ENCODE measurements around the gene SPATA18. TPM values are rescaled to one million over a fixed set of nuclear protein-coding genes. Genes with fewer than 3 reads are reported as not detected.
A peak's percentile ranks its signal among the peaks of the same experiment; 100 is the strongest.

The SPATA18 gene, protein sequence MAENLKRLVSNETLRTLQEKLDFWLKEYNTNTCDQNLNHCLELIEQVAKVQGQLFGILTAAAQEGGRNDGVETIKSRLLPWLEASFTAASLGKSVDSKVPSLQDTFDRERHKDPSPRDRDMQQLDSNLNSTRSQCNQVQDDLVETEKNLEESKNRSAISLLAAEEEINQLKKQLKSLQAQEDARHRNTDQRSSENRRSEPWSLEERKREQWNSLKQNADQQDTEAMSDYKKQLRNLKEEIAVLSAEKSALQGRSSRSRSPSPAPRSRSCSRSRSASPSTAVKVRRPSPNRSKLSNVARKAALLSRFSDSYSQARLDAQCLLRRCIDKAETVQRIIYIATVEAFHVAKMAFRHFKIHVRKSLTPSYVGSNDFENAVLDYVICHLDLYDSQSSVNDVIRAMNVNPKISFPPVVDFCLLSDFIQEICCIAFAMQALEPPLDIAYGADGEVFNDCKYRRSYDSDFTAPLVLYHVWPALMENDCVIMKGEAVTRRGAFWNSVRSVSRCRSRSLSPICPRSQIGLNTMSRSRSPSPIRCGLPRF
- 1 to 10 TPM; 1.3 to 1.4 (median 1.3) TPM for polyA plus RNA-seq (ENCODE audit: insufficient read length in 3 of 3)

DNA sequence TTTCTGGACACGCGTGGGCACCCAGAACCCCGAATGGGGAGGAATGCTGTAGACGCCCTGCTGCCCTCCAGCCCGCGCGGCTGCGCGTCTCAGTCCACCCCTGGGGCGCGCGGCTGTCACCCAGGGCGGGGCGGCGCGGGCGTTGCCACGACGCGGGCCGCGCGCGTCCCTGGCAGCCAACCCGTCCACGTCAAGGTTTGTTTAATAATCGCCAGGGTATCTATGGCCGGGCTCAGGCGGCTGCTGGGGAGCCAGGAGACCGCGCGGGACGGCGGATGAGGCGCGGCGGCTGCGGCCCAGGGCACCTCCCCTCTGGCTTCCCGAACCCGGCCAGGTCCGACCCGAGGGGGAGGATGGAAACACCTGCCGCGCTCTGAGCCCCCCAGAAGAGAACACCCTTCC is at the start of gene SPATA18:
Gene SPATA18 (plus strand): TSS at position 92 of the 402 bp plus-strand sequence. CDS start 401 bp downstream, outside the sequence.
- no peak for DNase-seq (ENCODE audit: low read depth in 3 of 3, low spot score in 2 of 3)

DNA sequence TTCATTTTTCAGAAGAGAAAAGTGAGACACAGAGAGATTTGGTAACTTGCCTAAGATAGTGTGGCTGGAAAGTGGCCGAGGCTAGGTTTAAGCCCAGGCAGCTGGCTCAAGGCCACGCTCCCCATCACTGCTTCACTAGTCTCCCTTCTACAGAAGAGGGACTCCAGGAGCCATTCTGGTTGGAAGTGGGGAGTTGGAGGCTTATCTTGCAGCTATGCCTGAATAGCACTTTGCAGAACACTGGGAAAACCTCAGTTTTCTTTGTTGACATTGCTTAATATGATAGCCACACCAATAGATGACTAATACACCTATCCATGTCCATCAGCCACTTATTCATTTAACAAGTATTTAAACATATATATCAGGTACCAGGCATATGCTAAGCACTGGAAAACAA is 49.5 kb upstream of the SPATA18 start:
- no peak for DNase-seq (ENCODE audit: low read depth in 3 of 3, low spot score in 2 of 3)

DNA sequence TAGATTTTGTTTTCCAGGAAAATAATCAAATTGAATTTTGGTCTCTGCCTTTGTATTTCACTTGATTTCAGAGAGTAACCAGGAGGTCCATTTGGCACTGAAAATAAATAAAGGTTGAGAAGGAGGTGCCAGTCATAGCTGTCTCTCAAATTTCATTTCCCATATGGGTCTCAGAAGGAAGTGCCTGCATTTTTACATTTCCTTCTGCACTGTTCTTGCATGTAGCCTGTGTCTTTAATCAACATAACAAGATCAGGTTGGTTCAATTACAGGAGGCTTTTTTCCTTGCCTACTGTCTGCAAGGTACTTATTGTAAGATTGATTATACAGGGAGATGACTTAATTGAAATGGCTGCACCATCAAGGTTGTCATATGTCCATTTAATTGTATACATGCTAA is 46.7 kb upstream of the SPATA18 start:
- DNase-seq (ENCODE audit: low read depth in 3 of 3, low spot score in 2 of 3), result no peak

DNA sequence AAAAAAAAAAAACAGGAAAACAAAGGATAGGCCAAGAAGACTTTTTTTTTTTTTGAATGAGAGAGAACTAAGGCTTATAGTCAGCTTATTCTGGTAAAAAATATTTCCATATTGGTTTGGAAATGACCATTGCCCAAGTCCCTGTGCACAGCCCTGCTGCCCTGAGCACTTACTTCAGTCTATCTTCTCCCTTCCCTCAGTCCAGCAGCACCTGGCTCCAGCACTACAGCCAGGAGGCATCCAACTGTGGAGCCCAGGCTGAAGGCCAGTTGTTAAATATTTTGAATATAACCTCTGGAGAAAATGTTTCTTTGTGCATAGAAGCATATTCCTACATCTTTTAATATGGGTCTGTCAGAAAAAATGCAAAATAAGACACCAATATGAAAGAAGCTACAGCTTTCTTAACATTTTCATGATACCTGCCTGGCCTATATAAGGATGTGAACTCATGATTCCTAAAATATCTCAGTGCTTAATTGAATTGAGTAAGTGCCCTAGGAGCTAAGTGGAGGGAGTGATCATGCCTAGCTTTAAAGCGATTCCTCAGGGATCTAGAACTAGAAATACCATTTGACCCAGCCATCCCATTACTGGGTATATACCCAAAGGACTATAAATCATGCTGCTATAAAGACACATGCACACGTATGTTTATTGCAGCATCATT is 45.4 kb upstream of the SPATA18 start:
- no peak for DNase-seq (ENCODE audit: low read depth in 3 of 3, low spot score in 2 of 3)

DNA sequence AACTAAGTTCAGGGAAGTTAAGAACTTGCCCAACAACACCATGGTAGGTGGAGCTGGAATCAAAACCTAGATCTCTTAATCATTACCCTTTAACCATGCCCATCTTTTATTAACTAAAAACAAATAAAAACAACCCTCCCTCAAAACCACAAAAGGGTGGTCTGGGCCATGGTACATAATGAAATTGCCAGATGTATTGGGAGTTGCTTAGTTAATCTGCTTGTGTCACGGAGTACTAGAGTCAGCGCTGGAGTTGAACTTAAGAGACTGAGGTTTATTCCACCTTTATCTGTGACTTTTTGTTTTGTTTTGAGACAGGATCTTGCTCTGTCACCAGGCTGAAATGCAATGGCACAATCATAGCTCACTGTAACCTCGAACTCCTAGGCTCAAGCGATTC is 44.2 kb upstream of the SPATA18 start:
- no peak for DNase-seq (ENCODE audit: low read depth in 3 of 3, low spot score in 2 of 3)

DNA sequence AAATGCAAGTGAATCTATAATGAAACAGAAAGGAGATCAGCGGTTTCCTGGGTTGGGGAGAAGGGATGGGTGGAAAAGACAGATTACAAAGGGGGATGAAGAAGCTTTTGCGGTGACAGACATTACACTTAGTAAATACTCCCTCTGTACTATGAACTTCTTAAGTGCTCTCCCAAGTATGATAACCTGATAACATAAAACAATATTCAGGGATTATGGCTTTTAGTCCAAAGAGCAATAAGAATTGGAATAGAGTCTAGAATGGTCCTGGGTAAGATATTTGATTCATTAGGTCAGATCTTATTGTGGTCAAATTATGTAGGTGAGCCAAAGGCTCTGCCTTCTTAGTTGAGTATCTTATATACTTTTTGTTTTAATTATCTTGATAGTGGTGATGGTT is 40.1 kb upstream of the SPATA18 start:
- no peak for DNase-seq (ENCODE audit: low read depth in 3 of 3, low spot score in 2 of 3)

DNA sequence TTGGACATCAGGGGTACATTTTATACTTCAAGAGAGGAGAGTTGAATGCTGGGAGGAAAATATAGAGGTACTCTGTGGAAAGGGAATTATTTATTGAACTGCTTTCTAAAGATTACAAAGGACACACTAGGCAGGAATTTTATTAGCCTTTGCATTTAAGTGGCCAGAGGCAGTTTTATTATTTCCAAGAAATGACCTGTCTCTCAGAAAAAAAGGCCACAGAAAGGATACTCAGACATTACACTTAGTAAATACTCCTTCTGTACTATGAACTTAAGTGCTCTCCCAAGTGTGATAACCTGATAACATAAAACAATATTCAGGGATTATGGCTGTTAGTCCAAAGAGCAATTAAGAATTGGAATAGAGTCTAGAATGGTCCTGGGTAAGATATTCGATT is 38.5 kb upstream of the SPATA18 start:
- no peak for DNase-seq (ENCODE audit: low read depth in 3 of 3, low spot score in 2 of 3)

DNA sequence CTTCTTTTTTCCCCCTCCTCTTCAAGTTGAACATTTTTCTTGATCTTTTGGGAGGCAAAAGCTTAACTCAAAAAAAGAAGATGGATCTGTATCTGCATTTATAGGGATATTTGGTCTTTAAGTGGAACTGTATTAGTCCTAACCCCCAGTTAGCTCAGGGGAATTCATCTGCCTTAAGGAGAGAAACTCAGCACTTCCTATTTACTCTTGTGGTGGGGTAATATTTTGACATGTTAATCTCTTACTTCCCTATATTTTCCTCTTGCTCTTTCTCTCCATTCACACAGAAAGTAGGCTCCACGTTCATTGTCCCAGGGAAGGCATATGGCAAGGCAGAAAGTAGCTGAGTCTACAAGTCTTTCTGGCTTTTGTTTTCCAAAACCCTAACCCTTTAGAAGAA is 36.2 kb upstream of the SPATA18 start:
- DNase-seq (ENCODE audit: low read depth in 3 of 3, low spot score in 2 of 3), result no peak

DNA sequence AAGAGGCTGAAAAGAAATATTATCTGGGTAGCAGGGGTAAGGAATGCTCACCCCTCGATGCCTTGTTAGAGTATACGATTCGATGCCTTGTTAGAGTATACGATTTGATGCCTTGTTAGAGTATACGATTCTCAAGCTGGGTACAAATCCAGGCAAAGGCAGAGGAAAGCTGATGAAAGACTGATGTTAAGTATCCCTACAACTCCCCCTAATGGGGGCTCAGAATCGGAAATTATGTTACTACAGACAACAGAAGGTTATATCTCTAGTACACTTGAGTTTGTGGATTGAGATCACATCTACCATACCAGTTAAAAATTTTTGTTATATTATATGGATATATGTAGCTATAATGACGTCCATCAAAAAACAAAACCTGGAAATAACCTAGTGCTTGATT is 35.7 kb upstream of the SPATA18 start:
- no peak for DNase-seq (ENCODE audit: low read depth in 3 of 3, low spot score in 2 of 3)

DNA sequence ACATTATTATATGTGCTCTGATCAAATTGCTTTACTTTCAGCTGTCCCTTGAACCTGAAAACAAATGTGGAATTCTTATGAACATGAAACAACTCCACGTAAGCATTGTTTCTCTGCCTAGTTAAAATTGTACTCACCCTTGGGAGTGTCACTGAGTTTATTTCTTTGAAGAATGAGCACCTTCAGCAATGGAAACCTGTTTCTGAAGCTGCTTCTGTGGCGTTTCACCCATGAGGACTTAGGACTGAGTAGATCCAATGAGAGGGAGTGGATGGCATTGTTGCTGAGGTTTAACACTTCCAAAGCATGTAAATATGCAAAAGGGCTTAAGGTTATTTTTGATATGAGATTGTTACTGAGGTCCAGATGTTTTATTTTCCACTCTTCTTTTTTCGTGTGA is 34.1 kb upstream of the SPATA18 start:
- DNase-seq (ENCODE audit: low read depth in 3 of 3, low spot score in 2 of 3), result no peak

DNA sequence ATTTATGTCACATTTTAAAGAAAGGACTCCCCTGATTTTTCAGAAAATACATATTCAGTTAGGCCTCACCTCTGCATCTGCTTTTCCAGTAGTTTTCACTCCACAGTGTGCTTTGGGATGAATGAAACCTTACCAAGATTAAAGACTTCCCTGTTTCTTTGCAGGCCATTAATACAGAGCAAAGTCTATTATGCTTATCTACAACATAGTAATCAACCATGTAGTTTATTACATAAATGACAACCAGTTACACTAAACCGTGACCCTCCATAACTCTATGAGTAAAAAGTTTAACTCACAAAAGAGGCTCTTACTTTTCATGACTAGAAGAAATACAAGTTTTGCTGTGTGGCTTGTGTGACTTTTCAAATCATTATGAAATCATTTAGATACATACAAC is 33.3 kb upstream of the SPATA18 start:
- no peak for DNase-seq (ENCODE audit: low read depth in 3 of 3, low spot score in 2 of 3)

DNA sequence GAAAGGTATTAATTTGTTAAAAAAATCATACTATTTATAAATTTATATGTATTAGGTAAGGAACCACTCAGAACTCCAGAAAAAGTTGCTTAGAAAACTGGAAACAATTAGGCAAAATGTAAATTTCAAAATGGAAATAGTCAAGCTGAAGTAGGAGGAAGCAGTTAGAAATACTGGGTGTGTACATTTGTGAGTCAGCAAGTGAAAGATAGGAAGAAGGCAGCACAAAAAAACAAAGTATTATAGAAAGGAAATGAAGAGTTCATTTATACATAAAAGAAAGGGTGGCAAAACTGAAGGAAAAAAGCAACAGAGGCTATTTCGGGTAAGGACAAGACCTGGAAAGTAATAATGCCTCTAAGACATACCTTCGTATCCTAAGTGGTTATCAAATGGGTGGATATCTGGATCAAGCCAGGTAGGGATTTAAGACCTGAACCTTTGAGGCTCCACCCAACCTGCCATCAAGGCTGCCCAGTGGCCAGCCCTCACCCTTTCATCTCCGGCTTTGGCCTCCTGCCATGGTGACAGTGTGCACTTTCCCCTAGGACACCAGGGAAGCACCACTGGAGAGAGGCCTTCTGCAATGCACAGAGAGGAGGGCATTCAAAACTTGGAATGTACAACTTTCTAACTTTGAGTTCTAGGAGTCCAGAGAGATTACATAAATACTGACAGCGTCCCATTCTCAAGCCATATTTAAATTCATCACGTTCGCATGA is 31.0 kb upstream of the SPATA18 start, which contains the start of gene LRRC66:
Gene LRRC66 (minus strand): TSS at position 428 of the 722 bp plus-strand sequence. CDS start 2,750 bp downstream, outside the sequence.
- DNase-seq (ENCODE audit: low read depth in 3 of 3, low spot score in 2 of 3), result no peak

DNA sequence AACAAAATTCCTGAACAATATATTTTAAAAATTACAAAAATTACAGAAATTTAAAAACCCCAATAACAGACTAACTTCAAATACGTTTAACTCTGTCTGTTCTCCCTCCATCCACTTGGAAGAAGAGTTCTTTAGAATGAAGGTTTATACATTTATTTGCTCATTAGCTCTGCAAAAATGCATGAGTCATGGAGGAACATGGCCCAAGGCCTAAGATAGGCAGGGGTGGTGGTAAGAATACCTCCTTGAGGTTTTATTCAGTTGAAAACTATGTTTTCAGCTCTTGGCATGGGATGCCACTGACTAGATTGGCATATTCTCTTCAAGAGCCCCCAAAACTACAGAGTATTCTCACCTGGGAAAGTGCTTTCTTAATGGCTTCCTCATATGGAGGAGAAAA is 22.1 kb upstream of the SPATA18 start:
- no peak for DNase-seq (ENCODE audit: low read depth in 3 of 3, low spot score in 2 of 3)

DNA sequence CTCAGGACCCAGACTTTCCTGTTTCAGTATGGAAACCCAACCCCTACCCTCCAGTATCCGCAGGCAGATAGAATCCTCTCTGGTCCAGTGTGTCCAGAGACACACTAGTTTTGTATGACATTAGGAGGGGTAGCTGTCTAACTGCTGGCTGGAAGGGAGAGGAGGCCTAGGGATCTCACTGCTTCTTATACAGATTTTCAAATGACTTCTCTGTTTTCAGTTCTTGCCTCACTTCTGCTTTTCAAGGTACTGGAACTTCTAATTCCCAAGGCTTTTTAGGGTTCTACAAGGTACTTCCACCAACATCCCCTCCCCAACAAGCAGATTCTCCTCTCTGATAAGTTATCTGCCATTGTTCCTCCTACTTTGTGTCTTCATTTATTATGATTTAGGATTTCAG is 19.1 kb upstream of the SPATA18 start:
- no peak for DNase-seq (ENCODE audit: low read depth in 3 of 3, low spot score in 2 of 3)

DNA sequence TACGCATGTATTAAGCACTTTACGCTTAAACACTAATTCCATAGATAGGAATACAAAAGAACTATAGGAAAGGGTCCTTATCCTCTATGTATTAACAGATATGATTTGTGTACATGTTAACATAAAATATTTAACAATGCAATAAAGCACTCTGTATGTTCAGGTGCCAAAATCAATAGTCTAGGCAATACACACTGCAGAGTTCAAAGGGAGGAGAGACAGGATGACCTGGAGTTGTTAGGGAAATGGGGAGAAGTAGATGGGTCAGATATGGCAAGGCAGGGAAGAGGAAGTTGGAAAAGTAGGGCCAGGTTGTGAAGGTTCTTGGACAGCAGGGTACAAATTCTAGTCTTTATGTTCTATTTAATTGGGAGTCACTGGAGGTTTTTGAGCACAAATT is 15.9 kb upstream of the SPATA18 start:
- DNase-seq (ENCODE audit: low read depth in 3 of 3, low spot score in 2 of 3), result no peak

DNA sequence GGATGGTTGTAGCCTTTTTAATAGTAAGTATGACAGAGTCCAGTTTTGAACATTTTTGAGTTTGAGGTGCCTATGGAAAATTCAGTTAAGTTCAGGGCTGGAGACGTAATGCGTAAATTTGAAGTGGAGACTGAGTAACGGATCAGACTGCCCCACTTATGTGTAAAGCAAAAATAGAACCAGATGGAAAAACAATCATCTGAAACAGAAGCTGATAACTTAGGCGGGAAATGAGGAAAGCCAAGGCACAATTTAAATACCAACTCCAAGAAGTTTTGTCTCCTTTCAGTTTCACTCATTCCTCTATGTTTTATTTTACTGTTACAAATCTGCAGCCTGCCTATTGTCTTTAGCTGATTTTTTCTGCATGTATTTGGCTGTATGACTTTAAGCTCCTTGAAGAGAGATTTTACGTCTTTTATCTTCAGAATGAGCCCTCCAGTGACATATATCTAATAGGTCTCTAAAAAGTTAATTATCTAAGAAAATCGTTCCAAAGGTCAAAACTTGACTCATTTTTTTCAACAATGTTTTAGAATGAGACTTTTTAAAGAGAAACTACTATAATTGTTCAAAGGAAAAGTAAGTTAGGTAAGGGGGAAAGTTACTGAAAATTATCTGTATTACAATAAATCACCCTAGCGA is 14.1 kb upstream of the SPATA18 start:
- no peak for DNase-seq (ENCODE audit: low read depth in 3 of 3, low spot score in 2 of 3)

DNA sequence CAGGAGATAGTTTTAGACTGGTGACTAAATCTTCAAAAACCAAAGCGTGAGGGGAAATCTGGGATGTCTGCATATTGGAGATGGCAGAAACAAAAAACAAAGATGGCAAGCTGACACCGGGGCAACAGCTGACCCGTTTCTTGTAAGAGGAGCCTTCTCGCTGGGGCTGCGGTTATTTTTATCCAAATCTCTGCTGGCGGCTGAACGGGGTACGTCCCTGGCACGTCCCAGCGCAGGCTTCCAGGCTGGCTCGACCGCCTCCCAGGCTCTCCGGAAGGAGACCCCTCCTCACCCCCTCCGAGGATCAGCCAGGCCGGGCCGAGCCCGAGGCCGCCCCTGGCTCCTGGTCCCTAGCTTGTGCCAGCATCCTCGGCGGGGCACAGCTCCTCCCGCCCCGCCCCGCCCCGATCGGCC is 13.4 kb upstream of the SPATA18 start:
- DNase-seq (ENCODE audit: low read depth in 3 of 3, low spot score in 2 of 3), result peak in 1 of 3 donors; percentile 33

DNA sequence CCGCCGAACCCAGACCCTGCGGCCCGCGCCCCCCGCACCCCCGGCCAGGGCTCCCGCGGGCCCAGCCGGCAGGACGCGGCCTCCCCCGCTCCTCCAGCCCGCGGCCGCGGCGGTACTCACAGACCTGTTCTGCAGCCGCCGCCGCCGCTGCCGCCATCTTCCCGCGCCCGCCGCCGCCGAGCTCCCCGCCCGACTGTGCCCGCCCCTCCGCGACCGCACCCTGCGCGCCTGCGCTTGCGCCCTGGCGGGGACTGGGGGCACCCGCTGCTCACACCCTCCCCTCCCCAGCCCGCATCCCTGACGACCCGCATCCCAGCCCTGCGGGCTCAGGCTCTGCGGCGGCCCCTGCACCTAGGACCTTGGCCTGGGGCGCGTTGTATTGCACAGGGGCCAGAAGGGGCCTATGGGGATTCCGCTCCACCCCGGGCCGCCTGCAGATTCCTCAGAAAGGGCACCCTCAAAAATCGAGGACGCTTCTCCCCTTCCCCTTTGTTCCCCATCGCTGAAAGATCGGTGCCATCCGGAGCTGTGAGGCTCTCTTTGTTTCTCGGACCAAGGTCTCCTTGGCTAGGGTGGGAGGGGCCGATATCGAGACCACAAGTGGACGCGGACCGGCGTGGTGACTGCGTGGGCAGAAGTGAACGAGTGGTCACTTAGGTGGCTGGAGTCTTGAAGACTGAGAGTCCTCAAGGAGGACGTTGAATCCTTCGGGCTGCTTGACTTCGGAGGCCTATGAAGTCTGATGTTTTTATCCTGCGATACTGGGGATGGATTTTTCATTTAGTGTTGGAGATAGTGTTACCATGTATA is 12.8 kb upstream of the SPATA18 start, which contains the start of gene SGCB:
Gene SGCB (minus strand): TSS at position 197 of the 810 bp plus-strand sequence. CDS start 40 bp downstream, at position 157.
- DNase-seq (ENCODE audit: low read depth in 3 of 3, low spot score in 2 of 3), result peak in 1 of 3 donors; percentile 32

DNA sequence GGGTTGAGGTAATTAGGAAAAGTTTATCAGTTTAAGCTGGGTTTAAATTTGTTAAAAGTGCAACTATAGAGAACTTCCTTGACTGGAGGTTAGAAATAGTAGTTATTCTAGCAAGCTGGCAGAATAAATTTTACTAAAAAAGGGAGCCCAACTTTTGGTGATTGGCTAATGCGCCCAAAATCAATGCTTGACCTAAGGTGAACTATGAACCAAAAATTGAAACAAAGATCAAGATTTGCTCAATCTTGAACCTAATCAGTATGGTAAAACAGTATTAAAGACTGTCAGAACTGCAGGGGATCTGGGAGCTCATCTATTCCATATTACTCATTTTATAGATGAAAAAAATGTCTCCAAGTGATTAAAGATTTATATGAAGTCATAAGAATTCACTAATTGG is 6.1 kb upstream of the SPATA18 start:
- no peak for DNase-seq (ENCODE audit: low read depth in 3 of 3, low spot score in 2 of 3)

DNA sequence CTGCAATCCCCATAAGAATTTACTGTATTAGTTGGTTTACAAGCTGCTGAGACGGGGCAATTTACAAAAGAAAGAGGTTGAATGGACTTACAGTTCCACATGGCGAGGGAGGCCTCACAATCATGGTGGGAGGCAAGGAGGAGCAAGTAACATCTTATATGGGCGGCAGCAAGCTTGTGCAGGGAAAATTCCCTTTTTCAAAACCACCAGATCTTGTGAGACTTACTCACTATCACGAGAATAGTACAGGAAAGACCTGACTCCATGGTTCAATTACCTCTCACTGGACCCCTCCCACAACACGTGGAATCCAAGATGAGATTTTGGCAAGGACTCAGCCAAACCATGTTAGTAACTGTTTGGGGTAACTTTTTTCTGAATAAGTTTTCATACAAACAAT is 1.8 kb upstream of the SPATA18 start:
- DNase-seq (ENCODE audit: low read depth in 3 of 3, low spot score in 2 of 3), result no peak
